ENCODE data around the gene PTGES. TPM values are rescaled to one million over a fixed set of nuclear protein-coding genes. Genes with fewer than 3 reads are reported as not detected.

PTGES gene
- polyA plus RNA-seq, 1 experiment, result 17.0 TPM

- Histone ChIP-seq H3K27me3 (ENCODE audit: control insufficient read depth, insufficient read depth, low read length) (no peaks in the 10 kb centered on the region), H3K4me3 (ENCODE audit: low read depth, low read length) (no peak overlapping the region), H3K27ac (ENCODE audit: low read depth, low read length) (no peak overlapping the region), H3K9me3 (ENCODE audit: control insufficient read depth, insufficient read depth, low read length) (no peaks in the 10 kb centered on the region)
- ChIA-PET POLR2A (no interaction called here), CTCF (interaction anchor here (1.1 to 4.6 kb wide), 2 partner anchors 9 to 555 kb away, joined by 3 to 80 read pairs; no protein-coding TSS in a partner anchor)
- TF ChIP-seq CTCF (IDR thresholded peaks at IDR 0.05; ENCODE audit: low read depth, low read length), result no peak
- DNase-seq (ENCODE audit: low read depth, low spot score), result no peak
Observed at GRCh38 chr9:129728744-129729143, 24.1 kb downstream of the PTGES start.

DNA sequence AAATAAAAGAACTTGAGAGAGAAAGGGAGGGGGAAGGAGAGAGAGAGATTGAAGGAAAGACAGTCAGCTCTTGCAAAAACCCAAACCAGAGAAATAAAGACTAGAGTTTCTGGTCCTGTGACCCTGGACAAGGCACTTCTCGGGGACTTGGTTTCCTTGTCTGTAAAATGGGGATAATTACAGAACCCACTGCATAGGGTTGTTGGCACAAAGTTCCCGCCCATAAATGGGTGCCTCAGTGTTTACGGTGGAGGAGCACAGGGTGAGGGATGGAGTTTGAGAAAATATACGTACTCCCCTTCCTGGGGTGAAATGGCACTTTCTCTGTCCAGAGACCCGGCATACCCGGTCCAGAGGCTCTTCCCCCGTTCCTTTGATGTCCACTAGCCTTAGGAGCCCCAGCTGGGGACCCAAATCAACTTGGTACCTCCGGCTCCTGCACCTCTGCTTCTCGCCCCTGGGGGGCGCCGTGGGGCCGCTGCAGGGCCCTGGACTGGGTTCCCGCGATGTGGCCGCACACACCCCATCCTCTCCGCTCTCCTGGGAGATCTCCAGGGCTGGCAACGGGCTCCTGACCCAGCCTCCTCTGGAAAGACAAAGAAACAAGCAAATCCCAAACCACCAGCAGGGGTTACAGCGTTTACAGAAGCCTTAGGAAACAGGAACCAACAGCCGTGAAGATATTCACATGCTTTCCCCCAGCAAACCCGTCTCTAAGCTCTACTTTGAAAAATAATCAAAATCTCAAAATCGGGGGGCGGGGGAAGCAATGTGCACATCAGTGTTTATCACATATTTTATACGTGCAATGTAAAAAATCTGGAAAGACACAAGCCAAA lies 26.3 kb downstream of the PTGES start:
- no peak overlapping the region for H3K4me3 ChIP-seq (ENCODE audit: low read depth, low read length)
- ChIA-PET POLR2A (interaction anchor here (0.6 to 1.9 kb wide), 5 partner anchors 11 to 36 kb away, joined by 4 to 8 read pairs (median 6); no protein-coding TSS in a partner anchor), CTCF (interaction anchor here (0.6 to 4.6 kb wide), 40 partner anchors 8 to 611 kb away, joined by 3 to 80 read pairs (median 6); partner anchors contain the start of genes PRRX2 and TOR1B)
- peak; percentile 55 for DNase-seq (ENCODE audit: low read depth, low spot score)
- no peaks in the 10 kb centered on the region for H3K27me3 ChIP-seq (ENCODE audit: control insufficient read depth, insufficient read depth, low read length)
- no peak overlapping the region for H3K27ac ChIP-seq (ENCODE audit: low read depth, low read length)
- H3K9me3 ChIP-seq (ENCODE audit: control insufficient read depth, insufficient read depth, low read length), result no peaks in the 10 kb centered on the region
- TF ChIP-seq CTCF (IDR thresholded peaks at IDR 0.05; ENCODE audit: low read depth, low read length), result peak; percentile 96

- no peak for TF ChIP-seq CTCF (IDR thresholded peaks at IDR 0.05; ENCODE audit: low read depth, low read length)
- Histone ChIP-seq H3K4me3 (ENCODE audit: low read depth, low read length) (no peak overlapping the region), H3K27ac (ENCODE audit: low read depth, low read length) (no peak overlapping the region), H3K27me3 (ENCODE audit: control insufficient read depth, insufficient read depth, low read length) (no peaks in the 10 kb centered on the region), H3K9me3 (ENCODE audit: control insufficient read depth, insufficient read depth, low read length) (no peaks in the 10 kb centered on the region)
- POLR2A ChIA-PET, result interaction anchor here (1.2 to 1.9 kb wide), 4 partner anchors 12 to 29 kb away, joined by 4 to 8 read pairs (median 6); no protein-coding TSS in a partner anchor
- DNase-seq (ENCODE audit: low read depth, low spot score), result no peak
- CTCF ChIA-PET, result interaction anchor here (0.8 to 4.6 kb wide), 21 partner anchors 8 to 104 kb away, joined by 3 to 80 read pairs (median 7); no protein-coding TSS in a partner anchor
Observed at GRCh38 chr9:129725795-129726251, 27.0 kb downstream of the PTGES start.

- Histone ChIP-seq H3K4me3 (ENCODE audit: low read depth, low read length) (no peak overlapping the region), H3K27ac (ENCODE audit: low read depth, low read length) (no peak overlapping the region), H3K27me3 (ENCODE audit: control insufficient read depth, insufficient read depth, low read length) (no peaks in the 10 kb centered on the region), H3K9me3 (ENCODE audit: control insufficient read depth, insufficient read depth, low read length) (no peaks in the 10 kb centered on the region)
- ChIA-PET POLR2A (no interaction called here), CTCF (interaction anchor here (0.9 to 3.6 kb wide), 4 partner anchors 10 to 101 kb away, joined by 3 to 60 read pairs (median 20); no protein-coding TSS in a partner anchor)
- no peak for DNase-seq (ENCODE audit: low read depth, low spot score)
- no peak for TF ChIP-seq CTCF (IDR thresholded peaks at IDR 0.05; ENCODE audit: low read depth, low read length)
Observed at GRCh38 chr9:129724456-129725190, 28.2 kb downstream of the PTGES start.

All from AG04450 (cell line).